ENCODE results near the gene ZCCHC3.

- TF ChIP-seq CTCF (IDR thresholded peaks at IDR 0.05; ENCODE audit: low read depth, low read length, poor library complexity, severe bottlenecking) (no peak), EZH2phosphoT487 (IDR thresholded peaks at IDR 0.05; ENCODE audit: borderline replicate concordance, low read length) (no peak)
Observed at GRCh38 chr20:310645-311044, 13.3 kb downstream of the ZCCHC3 start.
